SK-N-MC (cell line): ENCODE data around the gene SIL1.

Experiments used
- DNase-seq: peaks from one replicate; pipeline ENCODE4 v3.0.0-alpha.2; 2011; ENCODE audit warnings: low read depth, low spot score
- H3K27ac ChIP-seq: fragments of 200-600 bp; sonication (generic); 2 replicates; pipeline ENCODE4 v1.5.1; 2016; ENCODE audit warnings: mixed run types
- H3K36me3 ChIP-seq: fragments of 200-600 bp; sonication (generic); 2 replicates; pipeline ENCODE4 v1.6.1; 2017; ENCODE audit warnings: antibody characterized with exemption, low read length, mixed read lengths; ENCODE audit not compliant: insufficient read depth
- H3K4me3 ChIP-seq: fragments of 200-600 bp; sonication (generic); 2 replicates; pipeline ENCODE4 v1.5.1; 2016
- H3K9ac ChIP-seq: fragments of 200-600 bp; sonication (generic); 2 replicates; pipeline ENCODE4 v1.8.0; 2017; ENCODE audit warnings: mixed run types, mixed read lengths; ENCODE audit not compliant: insufficient read length
- H3K9me3 ChIP-seq: fragments of 200-600 bp; sonication (generic); 2 replicates; pipeline ENCODE4 v1.6.1; 2017; ENCODE audit warnings: low read depth, mild to moderate bottlenecking, antibody characterized with exemption, low read length, moderate library complexity, mixed read lengths
- EZH2 ChIP-seq: fragments of 200-600 bp; sonication (generic); IDR thresholded peaks from one replicate; pipeline ENCODE4 v1.6.1; 2017; ENCODE audit warnings: antibody characterized with exemption
- FOXP2 ChIP-seq: optimal IDR thresholded peaks from 2 replicates; pipeline ENCODE3; 2011; ENCODE audit warnings: mild to moderate bottlenecking, moderate library complexity; ENCODE audit not compliant: insufficient read depth; ENCODE audit errors: extremely low read length, control extremely low read depth
- POLR2AphosphoS5 ChIP-seq: IDR thresholded peaks from 2 replicates; pipeline ENCODE4 v1.6.1; 2012; ENCODE audit warnings: mild to moderate bottlenecking, low read depth, low read length, borderline replicate concordance

The SIL1 gene

GRCh38 chr5:138983984-138984383 is 214.2 kb downstream of the SIL1 start:
- DNase-seq = no peak
- H3K9ac ChIP-seq = no peak overlapping the region
- no peak overlapping the region for H3K27ac ChIP-seq
- no peak overlapping the region for H3K4me3 ChIP-seq
- H3K36me3 ChIP-seq = no peaks in the 10 kb centered on the region
- H3K9me3 ChIP-seq = no peaks in the 10 kb centered on the region
- TF ChIP-seq POLR2AphosphoS5 (no peak), EZH2 (no peak)

GRCh38 chr5:138981586-138981985 is 216.6 kb downstream of the SIL1 start:
- no peak for DNase-seq
- Histone ChIP-seq H3K4me3 (no peak overlapping the region), H3K9me3 (no peaks in the 10 kb centered on the region), H3K36me3 (no peaks in the 10 kb centered on the region), H3K27ac (no peak overlapping the region), H3K9ac (no peak overlapping the region)
- TF ChIP-seq EZH2 (no peak), POLR2AphosphoS5 (no peak), FOXP2 (no peak)

GRCh38 chr5:138981131-138981530 is 217.0 kb downstream of the SIL1 start:
- DNase-seq = no peak
- Histone ChIP-seq H3K9me3 (no peaks in the 10 kb centered on the region), H3K36me3 (no peaks in the 10 kb centered on the region), H3K27ac (no peak overlapping the region), H3K4me3 (no peak overlapping the region), H3K9ac (no peak overlapping the region)
- no peak for TF ChIP-seq FOXP2
- TF ChIP-seq POLR2AphosphoS5 = no peak
- no peak for TF ChIP-seq EZH2

GRCh38 chr5:138980441-138980840 is 217.7 kb downstream of the SIL1 start:
- Histone ChIP-seq H3K9me3 (no peaks in the 10 kb centered on the region), H3K36me3 (no peaks in the 10 kb centered on the region), H3K9ac (no peak overlapping the region), H3K4me3 (no peak overlapping the region), H3K27ac (no peak overlapping the region)
- TF ChIP-seq POLR2AphosphoS5 (no peak), EZH2 (no peak), FOXP2 (no peak)
- DNase-seq = no peak

GRCh38 chr5:138979684-138980280 is 218.4 kb downstream of the SIL1 start:
- H3K9me3 ChIP-seq = no peaks in the 10 kb centered on the region
- no peak overlapping the region for H3K4me3 ChIP-seq
- no peak for DNase-seq
- TF ChIP-seq EZH2 = no peak
- TF ChIP-seq POLR2AphosphoS5 = no peak
- TF ChIP-seq FOXP2 = no peak
- H3K9ac ChIP-seq = no peak overlapping the region
- no peaks in the 10 kb centered on the region for H3K36me3 ChIP-seq
- H3K27ac ChIP-seq = no peak overlapping the region

- Histone ChIP-seq H3K36me3 (no peaks in the 10 kb centered on the region), H3K27ac (no peak overlapping the region), H3K9ac (no peak overlapping the region), H3K9me3 (no peaks in the 10 kb centered on the region), H3K4me3 (no peak overlapping the region)
- DNase-seq = no peak
- TF ChIP-seq POLR2AphosphoS5 (no peak), FOXP2 (no peak), EZH2 (no peak)
These were observed 219.6 kb downstream of the SIL1 start for GRCh38 chr5:138978581-138978980.

- Histone ChIP-seq H3K4me3 (no peak overlapping the region), H3K36me3 (no peaks in the 10 kb centered on the region), H3K9ac (no peak overlapping the region), H3K27ac (no peak overlapping the region), H3K9me3 (no peaks in the 10 kb centered on the region)
- DNase-seq = no peak
- no peak for TF ChIP-seq FOXP2
- no peak for TF ChIP-seq EZH2
- TF ChIP-seq POLR2AphosphoS5 = no peak
These were observed 220.1 kb downstream of the SIL1 start for GRCh38 chr5:138978080-138978479.

- Histone ChIP-seq H3K9ac (no peak overlapping the region), H3K4me3 (no peak overlapping the region), H3K36me3 (no peaks in the 10 kb centered on the region), H3K27ac (no peak overlapping the region), H3K9me3 (no peaks in the 10 kb centered on the region)
- no peak for DNase-seq
- TF ChIP-seq FOXP2 (no peak), POLR2AphosphoS5 (no peak), EZH2 (no peak)
These were observed 222.9 kb downstream of the SIL1 start for GRCh38 chr5:138975098-138975847.
